Measurements from ENCODE around the gene PAPPA. TPM values are rescaled to one million over a fixed set of nuclear protein-coding genes. Genes with fewer than 3 reads are reported as not detected.

Gene PAPPA
- total and polyA plus RNA-seq, 9 of the 15 experiments (the other 6 are each of a cell fraction or from before 2014, with no cell fraction given) = 0.06 to 0.18 (median 0.11) TPM

- TF ChIP-seq, protein P1, sequence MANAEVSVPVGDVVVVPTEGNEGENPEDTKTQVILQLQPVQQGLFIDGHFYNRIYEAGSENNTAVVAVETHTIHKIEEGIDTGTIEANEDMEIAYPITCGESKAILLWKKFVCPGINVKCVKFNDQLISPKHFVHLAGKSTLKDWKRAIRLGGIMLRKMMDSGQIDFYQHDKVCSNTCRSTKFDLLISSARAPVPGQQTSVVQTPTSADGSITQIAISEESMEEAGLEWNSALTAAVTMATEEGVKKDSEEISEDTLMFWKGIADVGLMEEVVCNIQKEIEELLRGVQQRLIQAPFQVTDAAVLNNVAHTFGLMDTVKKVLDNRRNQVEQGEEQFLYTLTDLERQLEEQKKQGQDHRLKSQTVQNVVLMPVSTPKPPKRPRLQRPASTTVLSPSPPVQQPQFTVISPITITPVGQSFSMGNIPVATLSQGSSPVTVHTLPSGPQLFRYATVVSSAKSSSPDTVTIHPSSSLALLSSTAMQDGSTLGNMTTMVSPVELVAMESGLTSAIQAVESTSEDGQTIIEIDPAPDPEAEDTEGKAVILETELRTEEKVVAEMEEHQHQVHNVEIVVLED (CRISPR knock-in tag; IDR thresholded peaks at IDR 0.05) = no peak; the same call in 1 of the 2 replicates
- TF ChIP-seq, protein P2, sequence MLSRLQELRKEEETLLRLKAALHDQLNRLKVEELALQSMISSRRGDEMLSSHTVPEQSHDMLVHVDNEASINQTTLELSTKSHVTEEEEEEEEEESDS (CRISPR knock-in tag; IDR thresholded peaks at IDR 0.05) = no peak
- TF ChIP-seq HDGF (IDR thresholded peaks at IDR 0.05) (no peak), HDAC8 (tag; IDR thresholded peaks at IDR 0.05) (peak; percentile 70; the same call in 1 of the 2 replicates), BDP1 (IDR thresholded peaks at IDR 0.05; ENCODE audit: insufficient read depth, insufficient read length) (no peak), ZSCAN32 (CRISPR knock-in tag; IDR thresholded peaks at IDR 0.05) (peak; percentile 97), ZBTB5 (IDR thresholded peaks at IDR 0.05) (no peak), GABPB1 (CRISPR knock-in tag; IDR thresholded peaks at IDR 0.05) (no peak), MAZ (CRISPR knock-in tag; conservative IDR thresholded peaks at IDR 0.05 in 1 of 2, IDR thresholded peaks at IDR 0.05 in 1 of 2) (peak in 1 of 2 experiments; percentile 68; a peak in 2 of 4 replicates), RB1 (IDR thresholded peaks at IDR 0.05; ENCODE audit: low read depth) (no peak), RNF219 (CRISPR knock-in tag; IDR thresholded peaks at IDR 0.05) (no peak), TAL1 (IDR thresholded peaks at IDR 0.05) (peak; percentile 85), TARDBP (IDR thresholded peaks at IDR 0.05) (0 out of 2 replicates have a peak, but pooled peaks have one; percentile 60), PRPF4 (IDR thresholded peaks at IDR 0.05; ENCODE audit: insufficient read depth, low read depth, low read length, poor library complexity, severe bottlenecking) (no peak), HDAC1 (IDR thresholded peaks at IDR 0.05) (peak in 1 of 2 experiments; percentile 62; a peak in 1 of 4 replicates), MEF2D (tag; conservative IDR thresholded peaks at IDR 0.05; ENCODE audit: low read depth) (peak; percentile 64; the same call in 1 of the 2 replicates), MCM7 (IDR thresholded peaks at IDR 0.05) (no peak), ZNF584 (CRISPR knock-in tag; IDR thresholded peaks at IDR 0.05; ENCODE audit: low read depth) (peak; percentile 59; the same call in 1 of the 2 replicates), ATF1 (CRISPR knock-in tag; IDR thresholded peaks at IDR 0.05) (no peak), ATF1 (tag; IDR thresholded peaks at IDR 0.05) (peak; percentile 76), ZNF184 (CRISPR knock-in tag; IDR thresholded peaks at IDR 0.05) (no peak)
- TF ChIP-seq, protein P3, sequence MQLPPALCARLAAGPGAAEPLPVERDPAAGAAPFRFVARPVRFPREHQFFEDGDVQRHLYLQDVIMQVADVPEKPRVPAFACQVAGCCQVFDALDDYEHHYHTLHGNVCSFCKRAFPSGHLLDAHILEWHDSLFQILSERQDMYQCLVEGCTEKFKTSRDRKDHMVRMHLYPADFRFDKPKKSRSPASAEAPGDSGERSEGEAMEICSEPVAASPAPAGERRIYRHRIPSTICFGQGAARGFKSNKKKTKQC (CRISPR knock-in tag; IDR thresholded peaks at IDR 0.05) = no peak
Measured at GRCh38 chr9:116394894-116395698, 241.5 kb downstream of the PAPPA start (continued).
